Adrenal gland (tissue), 5 donors: Measurements from ENCODE around the gene PSD.

Experiments
- CTCF ChIP-seq, 6 experiments: fragments of 450-650 bp in 4 of 6; fragments of 200-600 bp in 2 of 6; sonication (generic) in 1 of 6; IDR thresholded peaks; 1 replicate in 5 of 6; 2 replicates in 1 of 6; pipeline versions ENCODE4 v1.5.1 to v1.8.0; 2016 to 2021; ENCODE audit warnings: antibody characterized with exemption in 6 of 6, mild to moderate bottlenecking in 2 of 6, moderate library complexity in 1 of 6
- POLR2A ChIP-seq, 2 donors: fragments of 450-650 bp; IDR thresholded peaks; one replicate each; pipeline ENCODE4 v1.6.1; 2017; ENCODE audit warnings: antibody characterized with exemption in 2 of 2, mild to moderate bottlenecking in 2 of 2, moderate library complexity in 1 of 2
- donor health status: DM: no; HTN: no; CAD: no.

DNA sequence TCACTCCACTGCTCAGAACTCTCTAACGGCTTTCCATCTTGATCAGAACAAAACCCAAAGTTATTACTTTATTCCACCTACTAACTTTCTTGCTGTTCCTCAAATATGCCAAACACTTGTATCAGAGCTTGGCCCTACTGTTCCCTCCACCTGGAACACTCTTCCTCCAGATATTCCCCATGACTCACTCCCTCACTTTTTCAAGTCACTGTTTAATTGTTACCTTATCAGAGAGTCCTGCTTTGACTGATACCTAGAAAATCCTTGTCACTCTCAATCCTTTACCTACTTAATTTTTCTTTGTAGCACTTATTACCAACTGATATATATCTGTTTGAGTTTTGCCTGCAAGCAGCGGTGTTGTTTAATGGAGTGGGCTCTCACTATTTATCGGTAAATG, 28.7 kb downstream of the PSD start:
- TF ChIP-seq CTCF (IDR thresholded peaks at IDR 0.05), result no peak
- no peak for TF ChIP-seq POLR2A (IDR thresholded peaks at IDR 0.05)
